ENCODE results near the gene BMERB1.

- no peak for TF ChIP-seq POLR2A (conservative IDR thresholded peaks at IDR 0.05)
- no peak for TF ChIP-seq CTCF (IDR thresholded peaks at IDR 0.05 in 2 of 3, conservative IDR thresholded peaks at IDR 0.05 in 1 of 3; ENCODE audit: insufficient read depth in 2 of 3, low read depth in 1 of 3, low read length in 3 of 3)
- no peak for TF ChIP-seq CHD4 (IDR thresholded peaks at IDR 0.05; ENCODE audit: insufficient read depth, insufficient replicate concordance, low read depth, low read length, poor library complexity, severe bottlenecking)
Measured at GRCh38 chr16:15434079-15434424, 336 bp upstream of the BMERB1 start.

All from K562 (cell line).